ENCODE data around the gene LRRC53.

Gene LRRC53

GRCh38 chr1:74512170-74512915 lies at the start of gene LRRC53:
Gene LRRC53 (minus strand): TSS chr1:74512611. CDS start chr1:74483349, 29,262 bp downstream.
- no peak for DNase-seq (ENCODE audit: low spot score)

- no peak for DNase-seq (ENCODE audit: low spot score)
Measured at GRCh38 chr1:74549932-74550331, 37.5 kb upstream of the LRRC53 start.

- DNase-seq (ENCODE audit: low spot score), result no peak
Measured at GRCh38 chr1:74548961-74549750, 36.7 kb upstream of the LRRC53 start.

GRCh38 chr1:74545821-74546220 lies 33.4 kb upstream of the LRRC53 start:
- no peak for DNase-seq (ENCODE audit: low spot score)

- DNase-seq (ENCODE audit: low spot score), result no peak
Measured at GRCh38 chr1:74534241-74534640, 21.8 kb upstream of the LRRC53 start.

GRCh38 chr1:74531796-74532195 lies 19.4 kb upstream of the LRRC53 start:
- DNase-seq (ENCODE audit: low spot score), result no peak

- no peak for DNase-seq (ENCODE audit: low spot score)
Measured at GRCh38 chr1:74530892-74531291, 18.5 kb upstream of the LRRC53 start.

GRCh38 chr1:74528123-74528522 lies 15.7 kb upstream of the LRRC53 start:
- DNase-seq (ENCODE audit: low spot score), result no peak

GRCh38 chr1:74526708-74527107 lies 14.3 kb upstream of the LRRC53 start:
- no peak for DNase-seq (ENCODE audit: low spot score)

- DNase-seq (ENCODE audit: low spot score), result no peak
Measured at GRCh38 chr1:74523873-74524480, 11.6 kb upstream of the LRRC53 start.

- DNase-seq (ENCODE audit: low spot score), result no peak
Measured at GRCh38 chr1:74522148-74522547, 9.7 kb upstream of the LRRC53 start.

GRCh38 chr1:74517599-74518051 lies 5.2 kb upstream of the LRRC53 start:
- no peak for DNase-seq (ENCODE audit: low spot score)

- no peak for DNase-seq (ENCODE audit: low spot score)
Measured at GRCh38 chr1:74513411-74514300, 1.2 kb upstream of the LRRC53 start.

GRCh38 chr1:74508449-74508848 lies 4.0 kb downstream of the LRRC53 start:
- no peak for DNase-seq (ENCODE audit: low spot score)

GRCh38 chr1:74505928-74506710 lies 6.3 kb downstream of the LRRC53 start:
- DNase-seq (ENCODE audit: low spot score), result no peak

GRCh38 chr1:74504933-74505512 lies 7.4 kb downstream of the LRRC53 start:
- no peak for DNase-seq (ENCODE audit: low spot score)

- no peak for DNase-seq (ENCODE audit: low spot score)
Measured at GRCh38 chr1:74504125-74504932, 8.1 kb downstream of the LRRC53 start.

GRCh38 chr1:74502858-74503257 lies 9.6 kb downstream of the LRRC53 start:
- no peak for DNase-seq (ENCODE audit: low spot score)

- no peak for DNase-seq (ENCODE audit: low spot score)
Measured at GRCh38 chr1:74502432-74502831, 10.0 kb downstream of the LRRC53 start.

- no peak for DNase-seq (ENCODE audit: low spot score)
Measured at GRCh38 chr1:74498901-74499300, 13.5 kb downstream of the LRRC53 start.
